ENCODE measurements around the gene LAMA2. TPM values are rescaled to one million over a fixed set of nuclear protein-coding genes. Genes with fewer than 3 reads are reported as not detected.

LAMA2 gene
- total RNA-seq, 4 donors from 2014 or later = 15.4 to 55.3 (median 38.7) TPM

GRCh38 chr6:129558248-129558647 lies 675.3 kb downstream of the LAMA2 start:
- H3K4me3 ChIP-seq = no peak overlapping the region
- TF ChIP-seq POLR2A (IDR thresholded peaks at IDR 0.05) (no peak), CTCF (IDR thresholded peaks at IDR 0.05) (no peak)
- no peaks in the 10 kb centered on the region for H3K9me3 ChIP-seq
- H3K36me3 ChIP-seq = no peaks in the 10 kb centered on the region
- no peaks in the 10 kb centered on the region for H3K4me1 ChIP-seq
- H3K27me3 ChIP-seq = no peaks in the 10 kb centered on the region
- no peak overlapping the region for H3K27ac ChIP-seq
- no peak for DNase-seq

- Histone ChIP-seq H3K27ac (no peak overlapping the region), H3K4me3 (no peak overlapping the region), H3K9me3 (no peaks in the 10 kb centered on the region), H3K27me3 (no peaks in the 10 kb centered on the region), H3K36me3 (no peaks in the 10 kb centered on the region), H3K4me1 (no peaks in the 10 kb centered on the region)
- TF ChIP-seq CTCF (IDR thresholded peaks at IDR 0.05) = no peak
- no peak for DNase-seq
These were observed 682.4 kb downstream of the LAMA2 start for GRCh38 chr6:129565366-129565765.

- Histone ChIP-seq H3K4me3 (no peak overlapping the region), H3K27me3 (no peaks in the 10 kb centered on the region), H3K36me3 (no peaks in the 10 kb centered on the region), H3K9me3 (no peaks in the 10 kb centered on the region), H3K4me1 (no peaks in the 10 kb centered on the region), H3K27ac (no peak overlapping the region)
- TF ChIP-seq POLR2A (IDR thresholded peaks at IDR 0.05) (no peak), CTCF (IDR thresholded peaks at IDR 0.05) (no peak)
- DNase-seq = no peak
These were observed 682.9 kb downstream of the LAMA2 start for GRCh38 chr6:129565811-129566210.

Small RNA genes within 50 kb of the gene (small RNA-seq; reads per million reads assigned to genes)
- gene RNU6-861P = 0 reads per million in 2 donors
